GM23338 (cell line): ENCODE data around the gene NDUFAF7. TPM values are rescaled to one million over a fixed set of nuclear protein-coding genes. Genes with fewer than 3 reads are reported as not detected.

ENCODE experiments used
- ATAC-seq: fragments of 200-7000 bp; cut with Tn5 transposase; 3 replicates; pipeline ENCODE4 v1.9.1; 2020
- DNase-seq: peaks from one replicate; pipeline ENCODE4 v3.0.0-alpha.2; 2015; ENCODE audit warnings: low spot score
- H2AFZ ChIP-seq: fragments of 200-600 bp; sonication (generic); 2 replicates; pipeline ENCODE4 v1.8.0; 2016; ENCODE audit warnings: antibody characterized with exemption, mild to moderate bottlenecking, moderate library complexity
- H3F3A ChIP-seq: fragments of 200-600 bp; sonication (generic); replicated peaks from 2 replicates; pipeline ENCODE4 v1.8.0; 2017; ENCODE audit warnings: antibody characterized with exemption, mixed run types, low read depth
- H3K27ac ChIP-seq: fragments of 200-600 bp; sonication (generic); 2 replicates; pipeline ENCODE4 v1.6.1; 2016; ENCODE audit warnings: low read depth
- H3K27me3 ChIP-seq: fragments of 200-600 bp; sonication (generic); 2 replicates; pipeline ENCODE4 v1.8.0; 2016; ENCODE audit warnings: mild to moderate bottlenecking, mixed run types, moderate library complexity; ENCODE audit not compliant: insufficient read depth
- H3K36me3 ChIP-seq: fragments of 200-600 bp; sonication (generic); 2 replicates; pipeline ENCODE4 v1.8.0; 2016; ENCODE audit warnings: mild to moderate bottlenecking; ENCODE audit not compliant: insufficient read depth
- H3K4me1 ChIP-seq: fragments of 200-600 bp; sonication (generic); 2 replicates; pipeline ENCODE4 v1.8.0; 2016; ENCODE audit warnings: mild to moderate bottlenecking, moderate library complexity; ENCODE audit not compliant: insufficient read depth
- H3K4me2 ChIP-seq: fragments of 200-600 bp; sonication (generic); 2 replicates; pipeline ENCODE4 v1.7.1; 2017; ENCODE audit warnings: mixed run types
- H3K4me3 ChIP-seq: fragments of 200-600 bp; sonication (generic); 2 replicates; pipeline ENCODE4 v1.6.1; 2016; ENCODE audit warnings: mixed run types
- H3K79me2 ChIP-seq: fragments of 200-600 bp; sonication (generic); replicated peaks from 2 replicates; pipeline ENCODE4 v1.8.0; 2017; ENCODE audit warnings: mild to moderate bottlenecking; ENCODE audit not compliant: insufficient read depth
- H3K9me2 ChIP-seq: fragments of 200-600 bp; sonication (generic); 2 replicates; pipeline ENCODE4 v1.8.0; 2017; ENCODE audit not compliant: insufficient read depth
- H4K20me1 ChIP-seq: fragments of 200-600 bp; sonication (generic); replicated peaks from 2 replicates; pipeline ENCODE4 v1.8.0; 2017; ENCODE audit warnings: mild to moderate bottlenecking; ENCODE audit not compliant: insufficient read depth
- H3K27ac Mint-ChIP-seq: 2 replicates; pipeline ENCODE4 v1.8.0; 2020; ENCODE audit warnings: inconsistent platforms, mild to moderate bottlenecking, moderate library complexity, mixed read lengths
- H3K27me3 Mint-ChIP-seq: 3 replicates; pipeline ENCODE4 v1.8.0; 2022; ENCODE audit warnings: low read depth, mild to moderate bottlenecking, moderate library complexity, mixed read lengths, inconsistent platforms; ENCODE audit not compliant: insufficient read depth, poor library complexity
- H3K36me3 Mint-ChIP-seq: 3 replicates; pipeline ENCODE4 v1.8.0; 2021; ENCODE audit warnings: low read depth, mild to moderate bottlenecking, inconsistent platforms, moderate library complexity, mixed read lengths
- H3K4me1 Mint-ChIP-seq: 3 replicates; pipeline ENCODE4 v1.8.0; 2020; ENCODE audit warnings: mild to moderate bottlenecking, inconsistent platforms, mixed read lengths
- H3K4me3 Mint-ChIP-seq: 3 replicates; pipeline ENCODE4 v1.8.0; 2021; ENCODE audit warnings: moderate library complexity, mild to moderate bottlenecking, inconsistent platforms, mixed read lengths
- H3K9me3 Mint-ChIP-seq: 3 replicates; pipeline ENCODE4 v1.8.0; 2020; ENCODE audit warnings: moderate library complexity, mild to moderate bottlenecking, inconsistent platforms, mixed read lengths
- CREB1 ChIP-seq: fragments of 250-450 bp; sonication (Bioruptor Pico); IDR thresholded peaks from 2 replicates; pipeline ENCODE4 v1.5.0; 2020; ENCODE audit warnings: low read depth, mild to moderate bottlenecking, moderate library complexity
- ETS1 ChIP-seq: IDR thresholded peaks from 2 replicates; pipeline ENCODE4 v1.6.1; 2016; ENCODE audit warnings: antibody characterized with exemption
- EZH2 ChIP-seq: fragments of 200-600 bp; sonication (generic); IDR thresholded peaks from one replicate; pipeline ENCODE4 v1.8.0; 2017; ENCODE audit warnings: antibody characterized with exemption, mild to moderate bottlenecking, low read depth; ENCODE audit not compliant: unreplicated experiment
- EZH2phosphoT487 ChIP-seq: fragments of 200-600 bp; sonication (generic); IDR thresholded peaks from one replicate; pipeline ENCODE4 v1.8.1; 2018; ENCODE audit warnings: antibody characterized with exemption; ENCODE audit not compliant: unreplicated experiment
- JUNB ChIP-seq: IDR thresholded peaks from one replicate; pipeline ENCODE4 v1.6.1; 2016; ENCODE audit warnings: antibody characterized with exemption; ENCODE audit not compliant: unreplicated experiment
- NANOG ChIP-seq: IDR thresholded peaks from 2 replicates; pipeline ENCODE4 v1.6.1; 2016; ENCODE audit warnings: antibody characterized with exemption, borderline replicate concordance
- POLR2AphosphoS5 ChIP-seq: IDR thresholded peaks from 2 replicates; pipeline ENCODE4 v1.6.1; 2016; ENCODE audit warnings: antibody characterized with exemption, low read depth
- STAT1 ChIP-seq: IDR thresholded peaks from one replicate; pipeline ENCODE4 v1.6.1; 2016; ENCODE audit warnings: antibody characterized with exemption; ENCODE audit not compliant: unreplicated experiment
- ZNF114 ChIP-seq: fragments of 250-450 bp; sonication (Bioruptor Pico); IDR thresholded peaks from 2 replicates; pipeline ENCODE4 v1.5.0; 2020; ENCODE audit warnings: mild to moderate bottlenecking, moderate library complexity
- ZNF331 ChIP-seq: fragments of 250-450 bp; sonication (Bioruptor Pico); IDR thresholded peaks from 2 replicates; pipeline ENCODE4 v1.5.0; 2020; ENCODE audit warnings: low read depth, mild to moderate bottlenecking, moderate library complexity
- ZNF462 ChIP-seq: fragments of 250-450 bp; sonication (Bioruptor Pico); IDR thresholded peaks from 2 replicates; pipeline ENCODE4 v1.5.0; 2020; ENCODE audit warnings: mild to moderate bottlenecking, moderate library complexity
- polyA plus RNA-seq: library from polyadenylated mRNA; unstranded; fragments of >200 nt; fragmentation: Nextera tagmentation; extraction: Ambion mirVana; gene quantifications from 2 replicates; pipeline ENCODE4 v1.2.1, GENCODE V29; 2016
- total RNA-seq: library from RNA; depleted of rRNA; stranded (reverse); fragments of >200 nt; shearing (Covaris generic); gene quantifications from 2 replicates; pipeline ENCODE4 v1.2.3, GENCODE V29; 2014
- TF ChIP-seq, protein P1 (sequence below): IDR thresholded peaks from one replicate; pipeline ENCODE4 v1.6.1; 2018; ENCODE audit warnings: antibody characterized with exemption; ENCODE audit not compliant: unreplicated experiment
- TF ChIP-seq, protein P2 (sequence below), 2 experiments: fragments of 200-600 bp in 1 of 2; sonication (generic) in 1 of 2; conservative IDR thresholded peaks; 2 replicates each; pipeline versions ENCODE4 v1.5.1 to v1.6.1; 2016 to 2017; ENCODE audit warnings: antibody characterized with exemption in 2 of 2, low read depth in 2 of 2, mild to moderate bottlenecking in 2 of 2, moderate library complexity in 1 of 2

NDUFAF7 gene
- total and polyA plus RNA-seq, 2 experiments from 2014 or later, result 47.4 to 58.2 TPM

- Histone ChIP-seq H3K4me1 (no peaks in the 10 kb centered on the region), H3K27ac (peak overlapping the region; percentile 69), H3K27me3 (no peaks in the 10 kb centered on the region), H2AFZ (no peak overlapping the region), H3F3A (peaks cover 24% of the 10 kb centered on the region), H4K20me1 (peaks cover 16% of the 10 kb centered on the region; the same call in 1 of the 2 replicates), H3K36me3 (peaks cover 76% of the 10 kb centered on the region; the same call in 1 of the 2 replicates), H3K79me2 (no peaks in the 10 kb centered on the region), H3K4me2 (no peak overlapping the region), H3K9me2 (no peaks in the 10 kb centered on the region), H3K4me3 (no peak overlapping the region)
- DNase-seq (no peak), ATAC-seq (no peak)
- H3K27ac Mint-ChIP-seq, result peak overlapping the region; percentile 9; the same call in 1 of the 2 replicates
- peaks cover 2% of the 10 kb centered on the region for H3K27me3 Mint-ChIP-seq
- H3K9me3 Mint-ChIP-seq, result no peaks in the 10 kb centered on the region
- no peak overlapping the region for H3K4me3 Mint-ChIP-seq
- TF ChIP-seq NANOG (no peak), ETS1 (no peak), STAT1 (no peak), ZNF114 (CRISPR knock-in tag) (no peak), POLR2AphosphoS5 (no peak), CREB1 (CRISPR knock-in tag) (no peak), ZNF331 (CRISPR knock-in tag) (no peak), EZH2 (no peak), ZNF462 (CRISPR knock-in tag) (no peak), JUNB (no peak), EZH2phosphoT487 (no peak)
- TF ChIP-seq, protein P1, sequence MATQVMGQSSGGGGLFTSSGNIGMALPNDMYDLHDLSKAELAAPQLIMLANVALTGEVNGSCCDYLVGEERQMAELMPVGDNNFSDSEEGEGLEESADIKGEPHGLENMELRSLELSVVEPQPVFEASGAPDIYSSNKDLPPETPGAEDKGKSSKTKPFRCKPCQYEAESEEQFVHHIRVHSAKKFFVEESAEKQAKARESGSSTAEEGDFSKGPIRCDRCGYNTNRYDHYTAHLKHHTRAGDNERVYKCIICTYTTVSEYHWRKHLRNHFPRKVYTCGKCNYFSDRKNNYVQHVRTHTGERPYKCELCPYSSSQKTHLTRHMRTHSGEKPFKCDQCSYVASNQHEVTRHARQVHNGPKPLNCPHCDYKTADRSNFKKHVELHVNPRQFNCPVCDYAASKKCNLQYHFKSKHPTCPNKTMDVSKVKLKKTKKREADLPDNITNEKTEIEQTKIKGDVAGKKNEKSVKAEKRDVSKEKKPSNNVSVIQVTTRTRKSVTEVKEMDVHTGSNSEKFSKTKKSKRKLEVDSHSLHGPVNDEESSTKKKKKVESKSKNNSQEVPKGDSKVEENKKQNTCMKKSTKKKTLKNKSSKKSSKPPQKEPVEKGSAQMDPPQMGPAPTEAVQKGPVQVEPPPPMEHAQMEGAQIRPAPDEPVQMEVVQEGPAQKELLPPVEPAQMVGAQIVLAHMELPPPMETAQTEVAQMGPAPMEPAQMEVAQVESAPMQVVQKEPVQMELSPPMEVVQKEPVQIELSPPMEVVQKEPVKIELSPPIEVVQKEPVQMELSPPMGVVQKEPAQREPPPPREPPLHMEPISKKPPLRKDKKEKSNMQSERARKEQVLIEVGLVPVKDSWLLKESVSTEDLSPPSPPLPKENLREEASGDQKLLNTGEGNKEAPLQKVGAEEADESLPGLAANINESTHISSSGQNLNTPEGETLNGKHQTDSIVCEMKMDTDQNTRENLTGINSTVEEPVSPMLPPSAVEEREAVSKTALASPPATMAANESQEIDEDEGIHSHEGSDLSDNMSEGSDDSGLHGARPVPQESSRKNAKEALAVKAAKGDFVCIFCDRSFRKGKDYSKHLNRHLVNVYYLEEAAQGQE, result no peak
- TF ChIP-seq, protein P2, sequence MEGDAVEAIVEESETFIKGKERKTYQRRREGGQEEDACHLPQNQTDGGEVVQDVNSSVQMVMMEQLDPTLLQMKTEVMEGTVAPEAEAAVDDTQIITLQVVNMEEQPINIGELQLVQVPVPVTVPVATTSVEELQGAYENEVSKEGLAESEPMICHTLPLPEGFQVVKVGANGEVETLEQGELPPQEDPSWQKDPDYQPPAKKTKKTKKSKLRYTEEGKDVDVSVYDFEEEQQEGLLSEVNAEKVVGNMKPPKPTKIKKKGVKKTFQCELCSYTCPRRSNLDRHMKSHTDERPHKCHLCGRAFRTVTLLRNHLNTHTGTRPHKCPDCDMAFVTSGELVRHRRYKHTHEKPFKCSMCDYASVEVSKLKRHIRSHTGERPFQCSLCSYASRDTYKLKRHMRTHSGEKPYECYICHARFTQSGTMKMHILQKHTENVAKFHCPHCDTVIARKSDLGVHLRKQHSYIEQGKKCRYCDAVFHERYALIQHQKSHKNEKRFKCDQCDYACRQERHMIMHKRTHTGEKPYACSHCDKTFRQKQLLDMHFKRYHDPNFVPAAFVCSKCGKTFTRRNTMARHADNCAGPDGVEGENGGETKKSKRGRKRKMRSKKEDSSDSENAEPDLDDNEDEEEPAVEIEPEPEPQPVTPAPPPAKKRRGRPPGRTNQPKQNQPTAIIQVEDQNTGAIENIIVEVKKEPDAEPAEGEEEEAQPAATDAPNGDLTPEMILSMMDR (conservative IDR thresholded peaks at IDR 0.05; ENCODE audit: low read depth in 2 of 2), result no peak
- H3K36me3 Mint-ChIP-seq, result peaks cover 79% of the 10 kb centered on the region
- no peaks in the 10 kb centered on the region for H3K4me1 Mint-ChIP-seq
Measured at GRCh38 chr2:37250869-37251740, 19.6 kb downstream of the NDUFAF7 start.
